Dermis blood vessel endothelial cell (primary cell): Measurements from ENCODE around the gene SLC22A7. TPM values are rescaled to one million over a fixed set of nuclear protein-coding genes. Genes with fewer than 3 reads are reported as not detected.
A peak's percentile ranks its signal among the peaks of the same experiment; 100 is the strongest.
"Not testable (repeated sequence)": the region's sequence is repeated elsewhere in the genome, so short reads cannot be mapped to it uniquely, and the experiment has no call there.

Experiments used
- DNase-seq: peaks from one replicate; pipeline ENCODE4 v3.0.0; 2010
- total RNA-seq: library from RNA; depleted of rRNA; stranded (reverse); fragments of >200 nt; gene quantifications from 2 replicates; pipeline ENCODE4 v1.2.3, GENCODE V29; 2014

The SLC22A7 gene
- total RNA-seq, 1 donor from 2014 or later = not detected

DNA sequence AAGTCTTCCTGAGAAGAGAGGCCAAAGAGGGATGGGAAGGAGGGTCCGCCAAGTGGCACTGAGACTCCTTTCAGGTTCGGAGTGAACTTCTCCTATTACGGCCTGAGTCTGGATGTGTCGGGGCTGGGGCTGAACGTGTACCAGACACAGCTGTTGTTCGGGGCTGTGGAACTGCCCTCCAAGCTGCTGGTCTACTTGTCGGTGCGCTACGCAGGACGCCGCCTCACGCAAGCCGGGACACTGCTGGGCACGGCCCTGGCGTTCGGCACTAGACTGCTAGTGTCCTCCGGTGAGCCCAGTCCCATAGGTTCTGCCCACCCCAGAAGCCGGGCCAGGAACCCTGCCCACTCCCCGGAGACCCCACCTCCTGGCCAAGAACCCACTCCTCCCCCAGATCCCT lies 4.1 kb downstream of the SLC22A7 start:
- DNase-seq = no peak

DNA sequence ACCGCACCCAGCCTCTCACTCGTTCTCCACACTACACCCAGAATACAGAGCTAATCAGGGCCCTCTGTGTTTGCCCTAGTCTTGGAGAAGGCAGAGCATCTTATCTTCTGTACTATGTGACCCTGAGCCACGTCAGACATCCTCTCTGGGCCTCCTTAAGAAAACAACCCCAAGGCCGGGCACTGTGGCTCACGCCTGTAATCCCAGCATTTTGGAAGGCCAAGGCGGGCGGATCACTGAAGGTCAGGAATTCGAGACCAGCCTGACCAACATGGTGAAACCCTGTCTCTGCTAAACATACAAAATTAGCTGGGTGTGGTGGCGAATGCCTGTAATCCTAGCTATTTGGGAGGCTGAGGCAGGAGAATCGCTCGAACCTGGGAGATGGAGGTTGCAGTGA lies 4.9 kb downstream of the SLC22A7 start:
- not testable (repeated sequence) for DNase-seq

DNA sequence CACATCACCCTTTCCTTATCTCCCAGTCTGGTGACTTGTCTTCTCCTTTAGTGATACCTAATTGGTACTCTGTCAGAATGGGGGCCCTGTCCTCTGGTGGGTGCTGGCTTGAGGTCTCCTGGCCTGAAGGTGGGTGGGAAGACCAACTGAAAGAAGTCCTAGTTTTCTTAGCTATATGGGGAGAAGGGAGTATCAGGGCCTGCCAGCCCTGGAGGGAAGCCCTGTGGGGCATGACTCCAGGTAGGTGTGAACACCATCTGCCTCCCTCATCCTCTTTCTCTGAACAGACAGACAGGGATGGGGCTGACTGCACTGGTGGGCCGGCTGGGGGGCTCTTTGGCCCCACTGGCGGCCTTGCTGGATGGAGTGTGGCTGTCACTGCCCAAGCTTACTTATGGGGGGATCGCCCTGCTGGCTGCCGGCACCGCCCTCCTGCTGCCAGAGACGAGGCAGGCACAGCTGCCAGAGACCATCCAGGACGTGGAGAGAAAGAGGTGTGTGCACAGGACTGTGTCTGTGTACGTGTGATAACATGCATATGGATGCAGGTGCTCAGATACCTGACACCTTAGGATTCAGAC lies 5.8 kb downstream of the SLC22A7 start:
- no peak for DNase-seq

GRCh38 chr6:43304361-43304760 lies 6.3 kb downstream of the SLC22A7 start:
- no peak for DNase-seq

GRCh38 chr6:43304882-43305281 lies 6.8 kb downstream of the SLC22A7 start:
- DNase-seq = no peak

GRCh38 chr6:43306086-43306485 lies 8.0 kb downstream of the SLC22A7 start:
- DNase-seq = no peak

- DNase-seq = no peak
These were observed 9.5 kb downstream of the SLC22A7 start for GRCh38 chr6:43307451-43308100.

DNA sequence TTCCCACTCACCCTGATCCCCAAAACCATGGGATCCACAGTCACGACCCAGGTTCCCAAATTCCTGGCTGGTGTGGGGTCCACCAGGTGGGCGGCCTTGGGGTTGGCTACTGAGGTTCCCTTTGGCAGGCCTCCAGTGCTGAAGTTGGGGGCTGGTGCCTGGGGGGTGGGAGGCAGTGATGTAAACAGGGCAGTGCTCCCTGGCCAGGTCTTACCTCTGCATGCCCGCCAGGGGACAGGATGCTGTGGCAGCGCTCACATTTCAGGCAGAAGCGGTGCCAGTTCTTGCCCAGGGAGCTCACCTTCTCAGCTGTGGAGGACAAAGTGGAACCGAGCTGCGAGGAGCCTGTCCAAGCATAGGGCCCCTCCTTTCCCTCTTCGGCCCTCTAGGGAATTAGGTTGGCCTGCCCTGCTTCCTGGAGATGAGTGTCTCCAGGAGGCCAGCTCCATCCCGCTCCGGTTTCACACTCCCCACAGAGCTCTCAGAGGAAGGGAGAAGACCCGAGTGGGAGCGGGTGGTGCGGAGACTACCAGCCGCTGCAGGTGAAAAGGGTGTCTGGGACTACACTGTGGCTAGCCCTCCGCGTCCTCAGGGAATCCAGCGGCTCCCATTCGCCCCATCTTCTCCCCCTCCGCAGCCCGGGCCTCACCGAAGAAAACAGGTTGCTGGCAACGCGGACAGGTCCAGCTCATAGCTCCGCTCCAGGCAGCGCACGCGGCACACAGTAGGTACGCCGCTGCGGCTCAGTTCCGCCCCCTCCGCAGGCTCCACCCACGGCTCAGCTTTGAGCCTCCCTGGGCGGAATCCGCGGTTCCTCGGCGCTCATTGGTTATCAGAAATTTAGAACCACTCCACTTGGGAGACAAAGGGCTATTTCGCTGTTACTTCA lies 10.3 kb downstream of the SLC22A7 start, which contains the start of gene CRIP3:
Gene CRIP3, minus strand, starts transcription at position 726 of the 889 bp plus-strand sequence. Its CDS starts 34 bp downstream, at position 692.
- DNase-seq = peak; percentile 28

DNA sequence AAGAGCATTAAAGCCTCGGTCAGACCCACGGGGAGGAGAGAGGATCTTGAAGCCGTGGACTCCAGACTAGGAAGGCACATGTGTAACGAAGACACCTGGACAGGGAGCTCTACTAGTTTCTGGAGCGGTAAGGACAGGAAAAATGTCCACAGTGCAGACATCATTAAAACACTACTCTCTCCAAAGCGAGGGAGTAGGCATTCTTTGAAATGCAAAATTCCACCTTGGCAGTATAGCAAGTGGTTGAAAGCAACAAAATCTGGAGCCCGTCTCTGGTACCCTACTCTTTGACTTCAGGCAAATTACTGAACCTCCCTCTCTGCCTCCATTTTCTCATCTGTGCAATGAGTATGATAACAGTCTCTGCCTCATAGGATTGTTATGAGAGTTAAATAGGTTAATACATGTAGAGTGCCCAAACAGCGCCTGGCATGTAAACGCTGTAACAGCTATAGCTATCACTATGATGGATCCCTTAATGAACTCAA lies 11.0 kb downstream of the SLC22A7 start:
- no peak for DNase-seq

- DNase-seq = no peak
These were observed 12.1 kb downstream of the SLC22A7 start for GRCh38 chr6:43310134-43310533.

DNA sequence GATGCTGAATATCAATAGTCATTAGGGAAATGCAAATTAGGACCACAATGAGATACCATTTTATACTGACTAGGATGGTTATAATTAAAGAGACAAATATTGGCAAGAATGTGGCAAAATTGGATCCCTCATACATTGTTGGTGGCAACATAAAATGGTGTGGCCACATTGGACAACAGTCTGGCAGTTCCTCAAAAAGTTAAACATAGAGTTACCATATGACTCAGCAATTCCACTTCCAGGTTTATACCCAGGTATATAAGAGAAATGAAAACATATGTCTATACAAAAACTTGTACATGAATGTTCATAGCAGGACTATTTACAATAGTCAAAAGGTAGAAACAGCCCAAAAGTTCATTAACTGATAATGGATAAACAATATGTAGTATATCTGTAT lies 12.6 kb downstream of the SLC22A7 start:
- no peak for DNase-seq

DNA sequence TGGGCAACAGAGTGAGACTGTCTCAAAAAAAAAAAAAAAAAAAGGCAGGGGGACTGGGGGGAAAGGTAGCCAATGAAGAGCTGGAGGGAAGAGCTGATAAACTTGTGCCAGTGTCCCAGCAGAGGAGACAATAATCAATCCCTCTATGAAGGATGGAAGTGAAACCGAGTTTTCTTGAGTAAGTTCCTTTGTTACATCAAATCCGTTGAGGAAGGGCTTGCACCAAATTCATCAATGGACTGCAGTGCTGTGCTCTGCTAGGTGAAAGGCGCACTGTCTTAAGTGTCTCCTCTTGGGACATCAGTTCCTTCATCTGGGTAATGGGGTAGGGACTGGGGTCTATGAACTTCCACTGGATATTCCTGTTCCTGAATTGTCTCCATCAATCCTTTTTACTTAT lies 13.6 kb downstream of the SLC22A7 start:
- DNase-seq = no peak

GRCh38 chr6:43313813-43314212 lies 15.8 kb downstream of the SLC22A7 start:
- DNase-seq = no peak

GRCh38 chr6:43318011-43318410 lies 20.0 kb downstream of the SLC22A7 start:
- DNase-seq = no peak

GRCh38 chr6:43325876-43326275 lies 27.8 kb downstream of the SLC22A7 start:
- no peak for DNase-seq

DNA sequence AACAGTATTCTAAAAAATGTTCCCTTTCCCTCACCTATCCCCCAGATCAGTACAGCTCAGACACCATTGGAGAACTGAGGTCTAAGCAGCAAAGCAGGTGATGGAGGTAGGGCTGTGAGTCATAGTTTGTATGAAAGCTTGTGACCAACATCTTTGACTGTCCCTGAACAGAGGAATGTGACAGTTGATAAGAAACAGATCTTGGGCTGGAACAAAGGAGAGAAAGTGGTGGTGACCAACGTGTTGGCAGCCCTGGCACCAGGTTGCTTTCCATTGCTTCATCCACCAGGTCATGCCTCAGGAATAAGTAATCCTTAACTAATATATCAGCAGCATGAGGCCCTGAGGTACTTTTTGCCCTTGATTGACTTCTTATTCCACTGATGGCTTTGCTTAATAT lies 30.5 kb downstream of the SLC22A7 start:
- no peak for DNase-seq

DNA sequence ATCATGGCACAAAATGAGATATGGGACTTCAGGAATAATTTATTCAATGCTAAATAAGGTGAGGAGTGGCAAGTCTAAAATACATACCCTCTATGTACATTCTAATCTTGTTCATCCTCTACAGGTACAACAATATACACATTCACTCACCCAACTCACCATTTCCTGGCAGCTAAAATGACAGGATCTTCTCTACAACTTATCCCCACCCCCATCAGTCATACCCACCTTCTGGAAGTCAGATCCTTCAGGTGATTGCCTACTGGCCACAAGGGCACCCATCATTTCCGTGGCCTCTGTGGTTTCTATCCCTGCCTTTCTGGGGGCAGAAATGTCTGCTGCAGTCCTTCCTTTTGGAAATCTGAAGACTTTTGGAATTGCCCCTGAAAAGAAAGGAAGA lies 33.4 kb downstream of the SLC22A7 start:
- no peak for DNase-seq

GRCh38 chr6:43331891-43332290 lies 33.8 kb downstream of the SLC22A7 start:
- no peak for DNase-seq

- DNase-seq = peak; percentile 69
These were observed 36.5 kb downstream of the SLC22A7 start for GRCh38 chr6:43334466-43335095.

DNA sequence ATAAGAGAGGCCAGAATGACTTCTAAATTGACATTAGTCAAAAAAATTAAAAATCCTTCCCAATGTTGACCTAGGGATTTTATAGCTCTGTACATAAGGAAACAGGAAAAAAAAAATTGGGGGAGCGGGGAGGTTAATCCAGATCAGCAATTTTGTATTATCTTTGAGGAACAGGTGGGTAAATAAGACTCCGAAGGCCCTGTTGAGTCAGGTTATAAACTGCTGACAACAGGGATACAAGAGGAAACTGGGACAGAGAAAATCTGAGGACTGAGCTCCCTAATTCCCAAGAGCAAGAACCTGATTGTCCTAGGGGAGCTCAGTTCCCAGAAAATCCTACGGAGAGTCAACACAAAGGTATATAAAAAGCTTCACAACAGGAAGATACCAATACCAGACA lies 37.4 kb downstream of the SLC22A7 start:
- no peak for DNase-seq

DNA sequence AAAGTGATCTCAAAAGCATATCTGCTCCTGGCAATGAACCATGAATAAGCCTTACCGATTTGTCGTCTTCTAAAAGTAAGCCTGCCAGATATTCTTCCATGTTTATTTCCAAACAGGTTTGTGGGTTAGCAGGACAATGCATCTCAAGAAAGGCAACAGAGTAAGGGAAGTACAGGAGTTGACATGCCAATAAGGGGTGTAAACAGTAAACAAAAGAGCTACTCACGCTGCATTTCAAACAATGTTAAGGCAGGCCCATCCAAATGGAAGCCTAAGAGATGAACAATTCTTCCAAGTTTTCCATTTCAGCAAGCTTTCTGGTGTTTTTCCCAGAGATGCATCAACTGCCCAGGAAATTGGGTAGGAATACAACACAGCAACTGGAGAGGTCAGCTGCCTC lies 38.3 kb downstream of the SLC22A7 start:
- DNase-seq = no peak

GRCh38 chr6:43338243-43338642 lies 40.2 kb downstream of the SLC22A7 start:
- no peak for DNase-seq

GRCh38 chr6:43339168-43339567 lies 41.1 kb downstream of the SLC22A7 start:
- no peak for DNase-seq
